Stomach (tissue), 9 donors: Measurements from ENCODE around the gene ZNRF4. TPM values are rescaled to one million over a fixed set of nuclear protein-coding genes. Genes with fewer than 3 reads are reported as not detected.

Experiments used
- DNase-seq, 2 donors: peaks; one replicate each; pipeline versions ENCODE4 v3.0.0 to v3.0.0-alpha.2; 2013 to 2019
- H3K27ac ChIP-seq, 5 donors: fragments of 200-600 bp in 4 of 5; sonication (generic) in 4 of 5; one replicate each; pipeline ENCODE4 v1.5.1; 2013 to 2019; ENCODE audit warnings: mild to moderate bottlenecking in 1 of 5, moderate library complexity in 1 of 5
- H3K27me3 ChIP-seq, 3 donors: fragments of 200-600 bp; sonication (generic); one replicate each; pipeline ENCODE4 v1.5.1; 2017 to 2019; ENCODE audit warnings: mixed run types in 1 of 3
- H3K36me3 ChIP-seq, 4 donors: fragments of 200-600 bp; sonication (generic); 1 replicate in 3 of 4; 2 replicates in 1 of 4; pipeline ENCODE4 v1.5.1; 2016 to 2019
- H3K4me1 ChIP-seq, 4 donors: fragments of 200-600 bp; sonication (generic); one replicate each; pipeline ENCODE4 v1.5.1; 2016 to 2019
- H3K4me3 ChIP-seq, 4 donors: fragments of 200-600 bp; sonication (generic) in 3 of 4; one replicate each; pipeline ENCODE4 v1.5.1; 2016 to 2019; ENCODE audit warnings: mild to moderate bottlenecking in 1 of 4
- H3K9me3 ChIP-seq, 4 donors: fragments of 200-600 bp; sonication (generic); one replicate each; pipeline ENCODE4 v1.5.1; 2016 to 2019
- CTCF ChIP-seq, 7 experiments: fragments of 450-650 bp in 4 of 7; fragments of 200-600 bp in 3 of 7; sonication (generic) in 3 of 7; IDR thresholded peaks; one replicate each; pipeline ENCODE4 v1.5.1; 2016 to 2019; ENCODE audit warnings: antibody characterized with exemption in 7 of 7, control low read depth in 2 of 7, mild to moderate bottlenecking in 1 of 7
- EP300 ChIP-seq: sonication (generic); formaldehyde crosslinking; IDR thresholded peaks from one replicate; pipeline ENCODE4 v1.6.1; 2017; ENCODE audit warnings: antibody characterized with exemption
- POLR2A ChIP-seq, 4 donors: fragments of 450-650 bp; IDR thresholded peaks; one replicate each; pipeline ENCODE4 v1.6.1; 2016; ENCODE audit warnings: antibody characterized with exemption in 4 of 4, control low read depth in 2 of 4, mild to moderate bottlenecking in 1 of 4, moderate library complexity in 1 of 4
- POLR2AphosphoS5 ChIP-seq, 3 donors: sonication (generic); formaldehyde crosslinking; IDR thresholded peaks; one replicate each; pipeline ENCODE4 v1.6.1; 2016; ENCODE audit warnings: antibody characterized with exemption in 3 of 3
- WGBS, 5 donors: extraction: QIAGEN DNeasy Blood & Tissue Kit in 3 of 5; methylation state at CpG; one replicate each; pipeline versions ENCODE4 v1.1.5 to v1.1.7; 2013 to 2018; 5-methylcytosine and 5-hydroxymethylcytosine counted together
- intact Hi-C: fragments of 100-400 bp; cut with DNase I; formaldehyde crosslinking; loops from one replicate; pipeline ENCODE4 v1.15.1; 2023; ENCODE audit warnings: low total_unique reads
- polyA plus RNA-seq, 3 donors: library from polyadenylated mRNA; stranded (reverse); fragments of 200-250 nt; gene quantifications; one replicate each; pipeline ENCODE4 v1.2.3, GENCODE V29; 2013
- total RNA-seq, 5 donors: library from RNA; depleted of rRNA; stranded (reverse); fragments of >200 nt; gene quantifications; one replicate each; pipeline versions ENCODE4 v1.1.0 to v1.2.3, GENCODE V29; 2014 to 2016
- donor health status: healthy with polysubstance abuse.
- donor health status: Bipolar disorder and iron deficiency.
- donor health status: healthy.

ZNRF4 gene
- total and polyA plus RNA-seq, 8 donors: not detected

- TF ChIP-seq CTCF (IDR thresholded peaks at IDR 0.05): no peak
- no peak for DNase-seq
- intact Hi-C loops: no loop called here
Observed at GRCh38 chr19:5458420-5458819, 3.2 kb downstream of the ZNRF4 start.

GRCh38 chr19:5459360-5459759 is 4.1 kb downstream of the ZNRF4 start:
- Histone ChIP-seq H3K4me1 (no peaks in the 10 kb centered on the region), H3K27me3 (peaks cover 0 to 10% (median 0%) of the 10 kb centered on the region in 3 donors), H3K27ac (no peak overlapping the region), H3K9me3 (no peaks in the 10 kb centered on the region), H3K36me3 (no peaks in the 10 kb centered on the region), H3K4me3 (no peak overlapping the region)
- 52 to 66% (median 59%) methylated on average over 6 of the region's 6 CpGs for WGBS, 5 donors
- DNase-seq: no peak
- TF ChIP-seq POLR2AphosphoS5 (IDR thresholded peaks at IDR 0.05) (no peak), CTCF (IDR thresholded peaks at IDR 0.05) (no peak), POLR2A (IDR thresholded peaks at IDR 0.05) (no peak), EP300 (no peak)
- intact Hi-C loops: no loop called here

More at GRCh38 chr19:5458420-5458819, 3.2 kb downstream of the ZNRF4 start:
- H3K9me3 ChIP-seq: no peaks in the 10 kb centered on the region
- H3K27me3 ChIP-seq: peaks cover 0 to 10% (median 0%) of the 10 kb centered on the region in 3 donors
- H3K4me1 ChIP-seq: no peaks in the 10 kb centered on the region
- WGBS, 5 donors: 82 to 88% (median 85%) methylated on average over 6 to 7 of the region's 7 CpGs
- no peak overlapping the region for H3K27ac ChIP-seq
- no peaks in the 10 kb centered on the region for H3K36me3 ChIP-seq
- no peak overlapping the region for H3K4me3 ChIP-seq

- WGBS, 5 donors: 58 to 77% (median 73%) methylated on average over 3 of the region's 3 CpGs
- DNase-seq: no peak
- no peak overlapping the region for H3K27ac ChIP-seq
- intact Hi-C loops: no loop called here
- no peaks in the 10 kb centered on the region for H3K4me1 ChIP-seq
- no peaks in the 10 kb centered on the region for H3K36me3 ChIP-seq
- TF ChIP-seq POLR2A (IDR thresholded peaks at IDR 0.05): no peak
- no peak for TF ChIP-seq POLR2AphosphoS5 (IDR thresholded peaks at IDR 0.05)
- TF ChIP-seq EP300: no peak
- TF ChIP-seq CTCF (IDR thresholded peaks at IDR 0.05): no peak
- peaks cover 0 to 10% (median 0%) of the 10 kb centered on the region in 3 donors for H3K27me3 ChIP-seq
- H3K4me3 ChIP-seq: no peak overlapping the region
- no peaks in the 10 kb centered on the region for H3K9me3 ChIP-seq
Observed at GRCh38 chr19:5460748-5461147, 5.5 kb downstream of the ZNRF4 start.

GRCh38 chr19:5463959-5464358 is 8.7 kb downstream of the ZNRF4 start:
- Histone ChIP-seq H3K36me3 (no peaks in the 10 kb centered on the region), H3K4me1 (peaks cover 0 to 9% (median 4%) of the 10 kb centered on the region in 4 donors), H3K27ac (no peak overlapping the region), H3K27me3 (no peaks in the 10 kb centered on the region), H3K9me3 (no peaks in the 10 kb centered on the region), H3K4me3 (no peak overlapping the region)
- intact Hi-C loops: no loop called here
- TF ChIP-seq POLR2A (IDR thresholded peaks at IDR 0.05) (no peak), POLR2AphosphoS5 (IDR thresholded peaks at IDR 0.05) (no peak), EP300 (no peak), CTCF (IDR thresholded peaks at IDR 0.05) (no peak)
- WGBS, 5 donors: 20 to 44% (median 35%) methylated on average over 3 of the region's 3 CpGs
- no peak for DNase-seq
